HepG2 (cell line): ENCODE data around the gene PPP1R9B. TPM values are rescaled to one million over a fixed set of nuclear protein-coding genes. Genes with fewer than 3 reads are reported as not detected.

Experiments
- AKNA ChIP-seq: sonication (generic); formaldehyde crosslinking; IDR thresholded peaks from 2 replicates; pipeline ENCODE4 v1.4.0; 2020; ENCODE audit warnings: missing genetic modification reagents, borderline replicate concordance
- BATF2 ChIP-seq: sonication (generic); formaldehyde crosslinking; IDR thresholded peaks from 2 replicates; pipeline ENCODE4 v1.8.0; 2022; ENCODE audit warnings: mild to moderate bottlenecking, missing genetic modification reagents, moderate library complexity
- CCAR2 ChIP-seq: fragments of 200-400 bp; formaldehyde crosslinking; optimal IDR thresholded peaks from 2 replicates; pipeline ENCODE3; 2018; ENCODE audit warnings: low read depth, mild to moderate bottlenecking, low read length, moderate library complexity
- ESRRA ChIP-seq: sonication (generic); formaldehyde crosslinking; IDR thresholded peaks from 2 replicates; pipeline ENCODE4 v1.5.1; 2020; ENCODE audit warnings: mild to moderate bottlenecking, low read depth, missing genetic modification reagents
- MEIS2 ChIP-seq: sonication (generic); formaldehyde crosslinking; IDR thresholded peaks from 2 replicates; pipeline ENCODE4 v1.9.0; 2021; ENCODE audit warnings: mild to moderate bottlenecking, missing genetic modification reagents
- MTF1 ChIP-seq: sonication (generic); formaldehyde crosslinking; IDR thresholded peaks from 2 replicates; pipeline ENCODE4 v1.5.0; 2020; ENCODE audit warnings: missing genetic modification reagents
- NFKBIZ ChIP-seq: IDR thresholded peaks from 2 replicates; pipeline ENCODE4 v1.6.1; 2018; ENCODE audit warnings: missing genetic modification reagents, missing compliant biosample characterization
- PPARG ChIP-seq: conservative IDR thresholded peaks from 2 replicates; pipeline ENCODE4 v1.6.1; 2016; ENCODE audit warnings: missing biosample characterization, missing genetic modification reagents
- PREB ChIP-seq: sonication (generic); formaldehyde crosslinking; IDR thresholded peaks from 2 replicates; pipeline ENCODE4 v1.4.0; 2020; ENCODE audit warnings: missing genetic modification reagents
- SAFB2 ChIP-seq: sonication (generic); formaldehyde crosslinking; IDR thresholded peaks from 2 replicates; pipeline ENCODE4 v1.5.1; 2020; ENCODE audit warnings: missing genetic modification reagents, low read depth, mild to moderate bottlenecking, borderline replicate concordance
- SAP130 ChIP-seq: IDR thresholded peaks from 2 replicates; pipeline ENCODE4 v1.6.1; 2016; ENCODE audit warnings: low read depth
- STAT6 ChIP-seq: sonication (generic); formaldehyde crosslinking; IDR thresholded peaks from 2 replicates; pipeline ENCODE4 v1.4.0; 2020; ENCODE audit warnings: missing genetic modification reagents, mild to moderate bottlenecking, borderline replicate concordance
- TFDP2 ChIP-seq: sonication (generic); formaldehyde crosslinking; IDR thresholded peaks from 2 replicates; pipeline ENCODE4 v1.4.0; 2020; ENCODE audit warnings: missing genetic modification reagents
- ZBTB43 ChIP-seq: sonication (generic); formaldehyde crosslinking; conservative IDR thresholded peaks from 2 replicates; pipeline ENCODE4 v1.4.0; 2020; ENCODE audit warnings: missing genetic modification reagents
- ZNF367 ChIP-seq: sonication (generic); formaldehyde crosslinking; IDR thresholded peaks from 2 replicates; pipeline ENCODE4 v1.4.0; 2020; ENCODE audit warnings: missing genetic modification reagents, borderline replicate concordance
- ZNF543 ChIP-seq: sonication (generic); formaldehyde crosslinking; IDR thresholded peaks from 2 replicates; pipeline ENCODE4 v1.4.0; 2020; ENCODE audit warnings: mild to moderate bottlenecking, missing genetic modification reagents
- ZNF552 ChIP-seq: sonication (generic); formaldehyde crosslinking; IDR thresholded peaks from 2 replicates; pipeline ENCODE4 v1.9.0; 2022; ENCODE audit warnings: missing genetic modification reagents, mild to moderate bottlenecking, borderline replicate concordance
- polyA plus RNA-seq, 8 experiments: library from polyadenylated mRNA; depleted of rRNA in 3 of 8; stranded (reverse) in 7 of 8; unstranded in 1 of 8; fragments of >200 nt; fragmentation: Illumina TruSeq in 4 of 8; extraction: Trizol in 4 of 8; gene quantifications; 2 replicates each; pipeline versions ENCODE4 v1.2.1 to v1.2.3, GENCODE V29; 2011 to 2016; ENCODE audit warnings: low read depth in 4 of 8, missing spikeins in 1 of 8, mixed read lengths in 1 of 8; ENCODE audit not compliant: insufficient read depth in 1 of 8
- total RNA-seq, 5 experiments: library from RNA; depleted of rRNA; stranded (reverse); fragments of >200 nt; fragmentation: Illumina TruSeq; extraction: Trizol; gene quantifications; 2 replicates each; pipeline ENCODE4 v1.2.3, GENCODE V29; 2016; ENCODE audit warnings: low read depth in 1 of 5

The PPP1R9B gene
- total and polyA plus RNA-seq, 2 of the 13 experiments (the other 11 are each of a cell fraction or from before 2014, with no cell fraction given): 9.4 to 15.8 TPM

- TF ChIP-seq AKNA (CRISPR knock-in tag) (no peak), SAFB2 (CRISPR knock-in tag) (no peak), MTF1 (CRISPR knock-in tag) (no peak), STAT6 (CRISPR knock-in tag) (no peak), ESRRA (CRISPR knock-in tag) (no peak), ZNF552 (CRISPR knock-in tag) (no peak), SAP130 (CRISPR knock-in tag) (no peak), PPARG (CRISPR knock-in tag) (no peak), ZBTB43 (CRISPR knock-in tag) (peak; percentile 67), NFKBIZ (no peak), TFDP2 (CRISPR knock-in tag) (no peak), CCAR2 (no peak), ZNF543 (CRISPR knock-in tag) (no peak), PREB (CRISPR knock-in tag) (no peak), MEIS2 (CRISPR knock-in tag) (no peak), BATF2 (CRISPR knock-in tag) (no peak), ZNF367 (CRISPR knock-in tag) (no peak)
Observed at GRCh38 chr17:50129728-50130558, 20.5 kb downstream of the PPP1R9B start, which contains the start of gene SAMD14 (continued).
